ENCODE data around the gene CDH13.

Gene CDH13

DNA sequence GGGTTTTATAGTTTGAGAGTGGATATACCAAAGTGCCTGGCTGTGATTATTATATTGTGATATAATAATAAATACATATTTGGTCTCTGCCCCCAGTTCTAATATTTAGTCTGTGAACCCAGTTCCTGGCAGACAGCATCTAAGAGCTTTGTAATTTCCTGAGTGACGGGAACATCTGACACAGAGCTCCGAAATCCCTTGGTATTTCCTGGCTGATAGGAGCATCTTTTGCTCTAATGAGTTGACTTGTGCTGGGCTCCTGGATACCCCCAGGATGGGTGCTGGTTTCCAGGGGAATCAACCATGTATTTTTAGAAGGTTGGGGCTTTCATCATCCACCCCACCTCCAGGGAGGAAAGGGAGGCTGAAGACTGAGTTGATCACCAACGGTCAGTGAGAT lies 187.3 kb downstream of the CDH13 start:
- no peak for ATAC-seq (ENCODE audit: insufficient read depth, low read depth)
- TF ChIP-seq CTCF (IDR thresholded peaks at IDR 0.05; ENCODE audit: borderline replicate concordance, extremely low read depth, low read length, poor library complexity, severe bottlenecking) (no peak), EZH2 (IDR thresholded peaks at IDR 0.05; ENCODE audit: borderline replicate concordance, low read depth, low read length, severe bottlenecking) (no peak)

DNA sequence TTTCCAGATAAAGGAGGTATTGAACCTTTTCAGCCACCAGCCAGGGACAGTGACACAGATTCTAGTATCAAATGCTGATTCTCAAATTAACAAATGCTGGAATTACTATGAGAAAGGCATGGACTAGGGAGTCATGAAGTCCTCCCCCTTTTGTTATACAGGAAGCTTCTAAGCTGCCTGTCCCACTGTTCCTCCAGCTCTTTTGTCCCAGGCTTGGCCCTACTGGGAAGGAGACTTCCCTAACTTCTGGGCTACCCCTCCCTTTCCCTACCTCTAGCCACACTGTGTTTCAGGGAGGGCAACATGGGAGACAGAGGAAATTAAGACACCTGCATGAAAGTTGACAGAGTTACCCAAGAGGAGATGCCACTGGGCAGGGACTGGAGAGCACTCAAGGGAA lies 192.5 kb downstream of the CDH13 start:
- Histone ChIP-seq H3K27me3 (ENCODE audit: insufficient read depth, low read length, poor library complexity) (no peaks in the 10 kb centered on the region), H3K9ac (ENCODE audit: low read depth, low read length) (no peak overlapping the region), H2AFZ (ENCODE audit: low read depth, low read length) (no peak overlapping the region), H3K4me1 (ENCODE audit: insufficient read depth, low read length) (no peaks in the 10 kb centered on the region), H3K4me3 (ENCODE audit: low read depth in 1 of 2, low read length in 2 of 2) (no peak overlapping the region), H3K27ac (ENCODE audit: low read length) (no peak overlapping the region), H3K36me3 (ENCODE audit: insufficient read depth, low read length) (no peaks in the 10 kb centered on the region), H3K79me2 (ENCODE audit: insufficient read depth, low read length) (no peaks in the 10 kb centered on the region), H3K4me2 (ENCODE audit: insufficient read depth, low read length) (no peak overlapping the region), H4K20me1 (ENCODE audit: insufficient read depth, low read length) (no peaks in the 10 kb centered on the region), H3K9me3 (ENCODE audit: insufficient read depth, low read length, severe bottlenecking) (no peaks in the 10 kb centered on the region)
- ATAC-seq (ENCODE audit: insufficient read depth, low read depth), result no peak
- TF ChIP-seq CTCF (IDR thresholded peaks at IDR 0.05; ENCODE audit: borderline replicate concordance, extremely low read depth, low read length, poor library complexity, severe bottlenecking) (no peak), EZH2 (IDR thresholded peaks at IDR 0.05; ENCODE audit: borderline replicate concordance, low read depth, low read length, severe bottlenecking) (no peak)
- no peak for DNase-seq

More for the DNA sequence above, 187.3 kb downstream of the CDH13 start:
- Histone ChIP-seq H3K27me3 (ENCODE audit: insufficient read depth, low read length, poor library complexity) (peaks cover 7% of the 10 kb centered on the region), H3K9me3 (ENCODE audit: insufficient read depth, low read length, severe bottlenecking) (no peaks in the 10 kb centered on the region), H3K9ac (ENCODE audit: low read depth, low read length) (no peak overlapping the region), H3K4me3 (ENCODE audit: low read depth in 1 of 2, low read length in 2 of 2) (no peak overlapping the region), H2AFZ (ENCODE audit: low read depth, low read length) (no peak overlapping the region), H4K20me1 (ENCODE audit: insufficient read depth, low read length) (no peaks in the 10 kb centered on the region), H3K4me1 (ENCODE audit: insufficient read depth, low read length) (no peaks in the 10 kb centered on the region), H3K4me2 (ENCODE audit: insufficient read depth, low read length) (no peak overlapping the region), H3K27ac (ENCODE audit: low read length) (no peak overlapping the region), H3K79me2 (ENCODE audit: insufficient read depth, low read length) (no peaks in the 10 kb centered on the region), H3K36me3 (ENCODE audit: insufficient read depth, low read length) (no peaks in the 10 kb centered on the region)
- no peak for DNase-seq

DNA sequence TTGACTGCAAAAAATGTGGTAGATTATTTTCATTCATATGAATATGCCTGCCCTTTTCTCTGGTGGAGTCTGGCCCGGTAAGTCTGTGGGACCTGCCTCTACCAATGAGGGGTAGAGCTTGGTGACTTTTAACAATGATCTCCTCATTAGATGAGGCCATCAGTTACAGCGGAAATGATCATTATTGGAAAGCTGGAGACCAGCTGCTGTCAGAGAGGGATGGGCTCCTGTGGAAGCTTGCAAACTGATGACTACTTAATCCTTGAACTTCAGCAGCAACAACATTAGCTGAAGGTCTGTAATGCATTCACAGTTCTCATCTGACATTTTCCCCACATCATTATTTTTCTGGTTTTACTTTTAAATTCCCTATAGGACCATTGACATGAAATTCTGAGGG lies 194.1 kb downstream of the CDH13 start:
- Histone ChIP-seq H4K20me1 (ENCODE audit: insufficient read depth, low read length) (no peaks in the 10 kb centered on the region), H2AFZ (ENCODE audit: low read depth, low read length) (no peak overlapping the region), H3K79me2 (ENCODE audit: insufficient read depth, low read length) (no peaks in the 10 kb centered on the region), H3K27ac (ENCODE audit: low read length) (no peak overlapping the region), H3K36me3 (ENCODE audit: insufficient read depth, low read length) (no peaks in the 10 kb centered on the region), H3K4me3 (ENCODE audit: low read depth in 1 of 2, low read length in 2 of 2) (no peak overlapping the region), H3K9ac (ENCODE audit: low read depth, low read length) (no peak overlapping the region), H3K9me3 (ENCODE audit: insufficient read depth, low read length, severe bottlenecking) (no peaks in the 10 kb centered on the region), H3K4me1 (ENCODE audit: insufficient read depth, low read length) (no peaks in the 10 kb centered on the region), H3K27me3 (ENCODE audit: insufficient read depth, low read length, poor library complexity) (no peaks in the 10 kb centered on the region), H3K4me2 (ENCODE audit: insufficient read depth, low read length) (no peak overlapping the region)
- TF ChIP-seq EZH2 (IDR thresholded peaks at IDR 0.05; ENCODE audit: borderline replicate concordance, low read depth, low read length, severe bottlenecking) (no peak), CTCF (IDR thresholded peaks at IDR 0.05; ENCODE audit: borderline replicate concordance, extremely low read depth, low read length, poor library complexity, severe bottlenecking) (no peak)
- no peak for ATAC-seq (ENCODE audit: insufficient read depth, low read depth)
- DNase-seq, result no peak

GRCh38 chr16:82824408-82824807 lies 197.6 kb downstream of the CDH13 start:
- DNase-seq, result no peak

More at GRCh38 chr16:82824408-82824807, 197.6 kb downstream of the CDH13 start:
- Histone ChIP-seq H3K4me1 (ENCODE audit: insufficient read depth, low read length) (no peaks in the 10 kb centered on the region), H3K4me3 (ENCODE audit: low read depth in 1 of 2, low read length in 2 of 2) (no peak overlapping the region), H3K4me2 (ENCODE audit: insufficient read depth, low read length) (no peak overlapping the region), H3K79me2 (ENCODE audit: insufficient read depth, low read length) (no peaks in the 10 kb centered on the region), H4K20me1 (ENCODE audit: insufficient read depth, low read length) (no peaks in the 10 kb centered on the region), H3K9me3 (ENCODE audit: insufficient read depth, low read length, severe bottlenecking) (no peaks in the 10 kb centered on the region), H3K36me3 (ENCODE audit: insufficient read depth, low read length) (no peaks in the 10 kb centered on the region), H2AFZ (ENCODE audit: low read depth, low read length) (no peak overlapping the region), H3K27ac (ENCODE audit: low read length) (no peak overlapping the region), H3K27me3 (ENCODE audit: insufficient read depth, low read length, poor library complexity) (no peaks in the 10 kb centered on the region), H3K9ac (ENCODE audit: low read depth, low read length) (no peak overlapping the region)
- ATAC-seq (ENCODE audit: insufficient read depth, low read depth), result no peak
- no peak for TF ChIP-seq EZH2 (IDR thresholded peaks at IDR 0.05; ENCODE audit: borderline replicate concordance, low read depth, low read length, severe bottlenecking)
- no peak for TF ChIP-seq CTCF (IDR thresholded peaks at IDR 0.05; ENCODE audit: borderline replicate concordance, extremely low read depth, low read length, poor library complexity, severe bottlenecking)
